ENCODE results near the gene SLITRK3. TPM values are rescaled to one million over a fixed set of nuclear protein-coding genes. Genes with fewer than 3 reads are reported as not detected.
A peak's percentile ranks its signal among the peaks of the same experiment; 100 is the strongest.

The SLITRK3 gene
- total and polyA plus RNA-seq, 5 donors: 0.29 to 2.2 (median 0.96) TPM

DNA sequence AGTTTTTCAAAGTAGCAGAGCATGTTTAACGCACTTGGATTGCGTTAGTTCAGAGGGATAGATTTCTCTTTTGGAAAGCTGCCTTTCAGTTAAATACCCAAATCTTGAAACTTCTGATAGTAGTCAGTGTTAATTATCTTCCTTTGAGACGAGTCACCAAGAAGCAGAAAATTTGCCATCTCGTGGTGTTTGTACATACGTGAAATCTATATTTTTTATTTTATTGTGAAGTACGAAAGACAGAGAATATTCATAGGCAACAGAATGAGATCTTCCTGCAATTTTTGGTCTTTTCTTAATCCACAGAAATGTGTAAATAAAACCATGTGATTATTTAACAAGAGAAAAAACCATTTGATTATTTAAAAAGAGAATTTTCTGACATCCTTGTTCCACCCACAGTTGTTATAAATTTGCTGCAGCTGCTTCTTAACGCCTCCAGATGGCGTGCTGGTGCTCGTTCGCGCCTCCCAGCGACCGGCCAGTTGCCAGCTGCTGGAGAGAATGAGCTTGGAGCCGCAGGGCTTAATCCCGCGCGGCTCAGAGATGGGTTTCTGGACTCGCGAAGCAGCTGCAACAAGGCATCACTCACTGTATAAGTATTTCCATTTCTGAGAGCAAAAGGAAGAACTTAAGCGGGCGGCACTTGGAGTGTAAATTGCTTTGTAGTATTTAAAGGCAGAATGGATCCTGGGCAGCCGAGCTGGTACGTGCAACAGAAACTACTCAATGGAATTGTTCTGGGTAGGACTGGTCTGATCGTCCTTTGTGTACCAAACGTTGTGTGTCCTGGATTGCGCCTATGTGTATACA, 10.5 kb upstream of the SLITRK3 start:
- DNase-seq: peak; percentile 82 to 92 (median 90)
- WGBS: 20% methylated on average over 26 of the region's 26 CpGs
- intact Hi-C loops (cut with DNase I): no loop called here

GRCh38 chr3:165204445-165204844, 8.3 kb upstream of the SLITRK3 start:
- H3K27ac ChIP-seq (ENCODE audit: low read length): no peak overlapping the region
- 89% methylated on average over 1 of the region's 1 CpG for WGBS
- DNase-seq (no peak), ATAC-seq (no peak)
- intact Hi-C loops (cut with DNase I): no loop called here
- no peaks in the 10 kb centered on the region for H3K4me1 ChIP-seq (ENCODE audit: control insufficient read depth, insufficient read depth, low read length)
- no peaks in the 10 kb centered on the region for H3K9me3 ChIP-seq (ENCODE audit: control insufficient read depth, low read length)
- H3K27me3 ChIP-seq (ENCODE audit: control insufficient read depth, insufficient read depth): peaks cover 2% of the 10 kb centered on the region
- H3K4me3 ChIP-seq (ENCODE audit: low read length): no peak overlapping the region

More for the DNA sequence above, 10.5 kb upstream of the SLITRK3 start:
- H3K27ac ChIP-seq (ENCODE audit: low read length): no peak overlapping the region
- ATAC-seq: peak; percentile 84 to 89
- H3K4me3 ChIP-seq (ENCODE audit: low read length): peak overlapping the region; percentile 66
- peaks cover 2% of the 10 kb centered on the region for H3K27me3 ChIP-seq (ENCODE audit: control insufficient read depth, insufficient read depth)
- no peaks in the 10 kb centered on the region for H3K4me1 ChIP-seq (ENCODE audit: control insufficient read depth, insufficient read depth, low read length)
- H3K9me3 ChIP-seq (ENCODE audit: control insufficient read depth, low read length): no peaks in the 10 kb centered on the region

GRCh38 chr3:165202995-165203394, 6.8 kb upstream of the SLITRK3 start:
- DNase-seq (no peak), ATAC-seq (no peak)
- Histone ChIP-seq H3K27ac (ENCODE audit: low read length) (no peak overlapping the region), H3K9me3 (ENCODE audit: control insufficient read depth, low read length) (no peaks in the 10 kb centered on the region), H3K27me3 (ENCODE audit: control insufficient read depth, insufficient read depth) (peaks cover 2% of the 10 kb centered on the region), H3K4me3 (ENCODE audit: low read length) (no peak overlapping the region), H3K4me1 (ENCODE audit: control insufficient read depth, insufficient read depth, low read length) (no peaks in the 10 kb centered on the region)
- WGBS: 83% methylated on average over 5 of the region's 5 CpGs
- intact Hi-C loops (cut with DNase I): no loop called here

- no peaks in the 10 kb centered on the region for H3K9me3 ChIP-seq (ENCODE audit: control insufficient read depth, low read length)
- intact Hi-C loops (cut with DNase I): no loop called here
- ATAC-seq: no peak
- no peak overlapping the region for H3K27ac ChIP-seq (ENCODE audit: low read length)
- WGBS: 88% methylated on average over 2 of the region's 2 CpGs
- DNase-seq: no peak
- H3K27me3 ChIP-seq (ENCODE audit: control insufficient read depth, insufficient read depth): peaks cover 2% of the 10 kb centered on the region
- no peaks in the 10 kb centered on the region for H3K4me1 ChIP-seq (ENCODE audit: control insufficient read depth, insufficient read depth, low read length)
- H3K4me3 ChIP-seq (ENCODE audit: low read length): no peak overlapping the region
Observed at GRCh38 chr3:165201964-165202363, 5.8 kb upstream of the SLITRK3 start.

DNA sequence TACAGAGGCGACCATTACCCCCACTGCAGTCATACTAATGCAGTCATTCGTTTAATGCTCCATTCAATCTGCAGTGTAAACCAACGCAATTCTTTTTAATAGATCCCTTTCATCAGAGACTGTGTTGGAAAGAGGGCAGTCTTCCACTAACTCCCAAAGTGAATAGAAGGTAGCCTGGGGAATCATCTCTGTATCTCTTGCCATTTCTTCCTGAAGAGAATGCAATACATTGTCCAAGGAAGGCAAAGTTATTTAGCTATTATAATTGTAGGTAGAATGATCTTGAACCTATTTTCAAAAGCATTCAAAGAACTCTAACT, 1.3 kb upstream of the SLITRK3 start:
- intact Hi-C loops (cut with DNase I): no loop called here
- Histone ChIP-seq H3K4me3 (ENCODE audit: low read length) (peak overlapping the region; percentile 62), H3K27ac (ENCODE audit: low read length) (no peak overlapping the region), H3K27me3 (ENCODE audit: control insufficient read depth, insufficient read depth) (no peaks in the 10 kb centered on the region), H3K4me1 (ENCODE audit: control insufficient read depth, insufficient read depth, low read length) (peaks cover 5% of the 10 kb centered on the region), H3K9me3 (ENCODE audit: control insufficient read depth, low read length) (no peaks in the 10 kb centered on the region)
- DNase-seq (no peak), ATAC-seq (no peak)
- WGBS: 19% methylated on average over 3 of the region's 3 CpGs

DNA sequence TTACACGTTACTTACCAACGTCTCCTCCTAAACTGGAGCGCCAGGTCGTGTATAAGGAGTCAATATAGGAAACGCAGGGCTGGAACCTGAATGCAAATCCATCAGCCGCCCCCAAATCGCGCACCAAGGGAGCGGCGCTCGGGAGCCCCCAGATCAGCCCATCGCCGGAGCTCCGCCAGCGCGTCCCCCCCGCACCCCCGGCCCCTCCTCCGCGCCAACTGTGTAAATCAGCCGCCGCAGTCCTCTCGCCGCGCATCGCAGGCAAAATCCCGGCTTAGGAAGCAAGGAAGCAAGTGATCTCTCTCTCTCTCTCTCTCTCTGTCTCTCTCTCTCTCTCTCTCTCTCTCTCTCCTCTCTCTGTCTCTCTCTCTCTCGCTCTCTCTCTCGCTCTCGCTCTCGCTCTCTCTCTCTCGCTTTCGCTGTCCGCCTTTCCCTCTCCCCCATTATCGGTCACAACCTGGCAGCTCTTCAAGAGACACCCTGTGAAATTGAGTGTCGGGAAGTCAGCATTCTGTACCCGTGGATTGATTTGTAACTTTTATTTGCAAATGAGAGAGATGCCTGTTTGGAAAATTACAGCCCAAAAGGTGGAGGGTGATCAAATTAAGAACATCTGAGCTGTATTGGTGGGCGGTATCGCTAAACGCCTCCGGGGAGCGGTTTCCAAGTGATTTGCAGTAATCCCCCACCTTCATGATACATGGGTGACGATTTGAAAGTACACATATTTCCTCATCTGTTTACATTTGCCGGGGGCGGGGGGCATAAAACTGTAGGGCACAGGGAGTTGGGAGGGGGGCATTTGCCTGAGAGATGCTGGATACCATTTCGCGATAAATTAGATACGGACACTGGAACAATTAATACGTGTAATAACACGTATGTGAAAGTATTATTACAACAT, 645 bp upstream of the SLITRK3 start:
- Histone ChIP-seq H3K27me3 (ENCODE audit: control insufficient read depth, insufficient read depth) (no peaks in the 10 kb centered on the region), H3K4me1 (ENCODE audit: control insufficient read depth, insufficient read depth, low read length) (peaks cover 5% of the 10 kb centered on the region), H3K9me3 (ENCODE audit: control insufficient read depth, low read length) (no peaks in the 10 kb centered on the region), H3K4me3 (ENCODE audit: low read length) (peak overlapping the region; percentile 62), H3K27ac (ENCODE audit: low read length) (no peak overlapping the region)
- 3% methylated on average over 47 of the region's 50 CpGs for WGBS
- DNase-seq: peak in 1 of 3 donors; percentile 50
- ATAC-seq: peak; percentile 26 to 43
- intact Hi-C loops (cut with DNase I): no loop called here

- WGBS: 4% methylated on average over 18 of the region's 18 CpGs
- Histone ChIP-seq H3K4me3 (ENCODE audit: low read length) (peak overlapping the region; percentile 29), H3K27ac (ENCODE audit: low read length) (no peak overlapping the region), H3K9me3 (ENCODE audit: control insufficient read depth, low read length) (no peaks in the 10 kb centered on the region), H3K4me1 (ENCODE audit: control insufficient read depth, insufficient read depth, low read length) (peaks cover 5% of the 10 kb centered on the region), H3K27me3 (ENCODE audit: control insufficient read depth, insufficient read depth) (no peaks in the 10 kb centered on the region)
- no peak for ATAC-seq
- DNase-seq: no peak
- intact Hi-C loops (cut with DNase I): no loop called here
Observed at GRCh38 chr3:165195241-165195639, 944 bp downstream of the SLITRK3 start.

GRCh38 chr3:165194511-165195240, 1.5 kb downstream of the SLITRK3 start:
- WGBS: 4% methylated on average over 22 of the region's 22 CpGs
- intact Hi-C loops (cut with DNase I): no loop called here

GRCh38 chr3:165193366-165194254, 2.6 kb downstream of the SLITRK3 start:
- Histone ChIP-seq H3K4me1 (ENCODE audit: control insufficient read depth, insufficient read depth, low read length) (peaks cover 5% of the 10 kb centered on the region), H3K27ac (ENCODE audit: low read length) (no peak overlapping the region), H3K27me3 (ENCODE audit: control insufficient read depth, insufficient read depth) (no peaks in the 10 kb centered on the region), H3K9me3 (ENCODE audit: control insufficient read depth, low read length) (no peaks in the 10 kb centered on the region), H3K4me3 (ENCODE audit: low read length) (peak overlapping the region; percentile 29)
- intact Hi-C loops (cut with DNase I): no loop called here
- no peak for ATAC-seq
- DNase-seq: no peak
- WGBS: 2% methylated on average over 18 of the region's 18 CpGs

More at GRCh38 chr3:165194511-165195240, 1.5 kb downstream of the SLITRK3 start:
- Histone ChIP-seq H3K9me3 (ENCODE audit: control insufficient read depth, low read length) (no peaks in the 10 kb centered on the region), H3K4me1 (ENCODE audit: control insufficient read depth, insufficient read depth, low read length) (peaks cover 5% of the 10 kb centered on the region), H3K27me3 (ENCODE audit: control insufficient read depth, insufficient read depth) (no peaks in the 10 kb centered on the region), H3K4me3 (ENCODE audit: low read length) (peak overlapping the region; percentile 29), H3K27ac (ENCODE audit: low read length) (no peak overlapping the region)
- DNase-seq (no peak), ATAC-seq (no peak)

DNA sequence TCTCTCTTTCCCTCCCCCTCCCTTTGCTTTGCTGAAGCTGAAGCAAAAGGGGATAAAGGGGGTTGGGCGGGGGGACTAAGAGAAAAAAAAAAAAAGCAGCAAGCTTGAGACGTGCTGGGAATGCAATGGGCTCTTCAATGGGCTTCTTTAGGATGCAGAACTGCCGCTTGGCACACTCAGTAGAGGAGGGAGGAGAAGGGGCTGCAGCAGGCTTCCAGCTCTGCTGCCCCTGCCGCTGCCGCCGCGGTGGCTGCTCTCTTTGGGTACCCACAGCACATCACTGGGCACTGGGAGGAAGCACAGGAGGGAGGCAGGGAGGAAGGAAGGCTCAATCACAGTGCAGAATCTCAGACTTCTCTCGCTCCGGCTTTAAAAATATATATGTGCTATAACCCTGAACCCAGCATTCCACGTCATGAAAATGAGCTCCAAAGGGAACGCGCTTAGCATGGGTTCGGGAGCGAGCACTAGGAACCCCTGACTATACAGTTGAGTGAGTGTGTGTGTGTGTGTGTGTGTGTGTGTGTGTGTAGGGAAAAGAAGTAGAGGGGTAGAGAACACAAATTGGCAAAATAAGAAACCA, 3.5 kb downstream of the SLITRK3 start:
- DNase-seq (no peak), ATAC-seq (no peak)
- intact Hi-C loops (cut with DNase I): no loop called here
- 4% methylated on average over 14 of the region's 14 CpGs for WGBS
- Histone ChIP-seq H3K9me3 (ENCODE audit: control insufficient read depth, low read length) (no peaks in the 10 kb centered on the region), H3K4me1 (ENCODE audit: control insufficient read depth, insufficient read depth, low read length) (peaks cover 5% of the 10 kb centered on the region), H3K27me3 (ENCODE audit: control insufficient read depth, insufficient read depth) (no peaks in the 10 kb centered on the region), H3K27ac (ENCODE audit: low read length) (no peak overlapping the region), H3K4me3 (ENCODE audit: low read length) (no peak overlapping the region)
